Osteoblast (primary cell): ENCODE data around the gene BIN1. TPM values are rescaled to one million over a fixed set of nuclear protein-coding genes. Genes with fewer than 3 reads are reported as not detected.

Experiments
- DNase-seq: peaks from one replicate; pipeline ENCODE4 v3.0.0; 2011; ENCODE audit warnings: low spot score, mixed read lengths; ENCODE audit not compliant: insufficient read length; ENCODE audit errors: missing footprints
- H2AFZ ChIP-seq: 2 replicates; pipeline ENCODE4 v1.6.0; 2011; ENCODE audit warnings: mild to moderate bottlenecking, low read length
- H3K27ac ChIP-seq: 2 replicates; pipeline ENCODE4 v1.5.1; 2011; ENCODE audit warnings: mild to moderate bottlenecking, low read depth, low read length, moderate library complexity
- H3K27me3 ChIP-seq: 2 replicates; pipeline ENCODE4 v1.6.0; 2012; ENCODE audit warnings: mild to moderate bottlenecking, control low read depth, inconsistent platforms, low read length, moderate library complexity; ENCODE audit not compliant: insufficient read depth
- H3K36me3 ChIP-seq: 2 replicates; pipeline ENCODE4 v1.5.1; 2011; ENCODE audit warnings: mild to moderate bottlenecking, low read length, control low read depth, moderate library complexity; ENCODE audit not compliant: insufficient read depth
- H3K4me1 ChIP-seq: 2 replicates; pipeline ENCODE4 v1.5.1; 2011; ENCODE audit warnings: mild to moderate bottlenecking, low read length, control low read depth, moderate library complexity; ENCODE audit not compliant: insufficient read depth
- H3K4me2 ChIP-seq: 2 replicates; pipeline ENCODE4 v1.6.0; 2011; ENCODE audit warnings: mild to moderate bottlenecking, low read length; ENCODE audit not compliant: insufficient read depth
- H3K4me3 ChIP-seq: fragments of 200-600 bp; sonication (generic); 3 replicates; pipeline ENCODE4 v1.5.1; 2012; ENCODE audit warnings: mild to moderate bottlenecking, low read length, inconsistent platforms; ENCODE audit not compliant: insufficient read depth
- H3K79me2 ChIP-seq: 2 replicates; pipeline ENCODE4 v1.6.0; 2012; ENCODE audit warnings: mild to moderate bottlenecking, low read length, control low read depth, inconsistent platforms; ENCODE audit not compliant: insufficient read depth
- H3K9me3 ChIP-seq: 2 replicates; pipeline ENCODE4 v1.5.1; 2011; ENCODE audit warnings: low read depth, low read length, control low read depth
- H4K20me1 ChIP-seq: 2 replicates; pipeline ENCODE4 v1.6.0; 2012; ENCODE audit warnings: mild to moderate bottlenecking, low read length, control low read depth; ENCODE audit not compliant: insufficient read depth
- small RNA-seq: library from RNA; depleted of rRNA; stranded (forward); fragments of <200 nt; gene quantifications from one replicate; pipeline ENCODE3, GENCODE V24; 2012
- total RNA-seq: library from RNA; depleted of rRNA; stranded (reverse); fragments of >200 nt; gene quantifications from 2 replicates; pipeline ENCODE4 v1.2.3, GENCODE V29; 2012
- TF ChIP-seq, protein P1 (sequence below): IDR thresholded peaks from 2 replicates; pipeline ENCODE4 v1.5.1; 2011; ENCODE audit warnings: mild to moderate bottlenecking, low read depth, low read length, moderate library complexity; ENCODE audit errors: extremely low read depth

BIN1 gene
- total RNA-seq, 1 donor, result 85.4 TPM

DNA sequence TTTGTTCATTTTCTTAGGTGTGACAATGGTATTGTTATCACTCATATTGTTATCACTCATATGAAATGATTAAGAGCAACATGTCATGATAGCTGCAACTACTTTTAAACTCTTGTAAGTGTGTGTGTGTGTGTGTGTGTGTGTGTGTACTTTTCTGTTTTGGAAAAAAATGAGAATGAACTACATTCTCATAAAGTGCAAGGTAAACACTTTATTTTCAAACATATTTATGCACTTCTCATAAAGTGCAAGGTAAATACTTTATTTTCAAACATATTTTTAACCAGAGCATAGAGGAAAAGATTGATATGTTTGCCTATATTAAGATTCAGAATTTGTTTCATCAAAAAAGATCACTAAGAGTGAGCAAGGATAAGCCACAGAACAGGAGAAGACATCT is 108.5 kb downstream of the BIN1 start:
- H4K20me1 ChIP-seq, result no peaks in the 10 kb centered on the region
- no peaks in the 10 kb centered on the region for H3K9me3 ChIP-seq
- H3K36me3 ChIP-seq, result no peaks in the 10 kb centered on the region
- peaks cover 6% of the 10 kb centered on the region for H3K27me3 ChIP-seq
- TF ChIP-seq, protein P1, sequence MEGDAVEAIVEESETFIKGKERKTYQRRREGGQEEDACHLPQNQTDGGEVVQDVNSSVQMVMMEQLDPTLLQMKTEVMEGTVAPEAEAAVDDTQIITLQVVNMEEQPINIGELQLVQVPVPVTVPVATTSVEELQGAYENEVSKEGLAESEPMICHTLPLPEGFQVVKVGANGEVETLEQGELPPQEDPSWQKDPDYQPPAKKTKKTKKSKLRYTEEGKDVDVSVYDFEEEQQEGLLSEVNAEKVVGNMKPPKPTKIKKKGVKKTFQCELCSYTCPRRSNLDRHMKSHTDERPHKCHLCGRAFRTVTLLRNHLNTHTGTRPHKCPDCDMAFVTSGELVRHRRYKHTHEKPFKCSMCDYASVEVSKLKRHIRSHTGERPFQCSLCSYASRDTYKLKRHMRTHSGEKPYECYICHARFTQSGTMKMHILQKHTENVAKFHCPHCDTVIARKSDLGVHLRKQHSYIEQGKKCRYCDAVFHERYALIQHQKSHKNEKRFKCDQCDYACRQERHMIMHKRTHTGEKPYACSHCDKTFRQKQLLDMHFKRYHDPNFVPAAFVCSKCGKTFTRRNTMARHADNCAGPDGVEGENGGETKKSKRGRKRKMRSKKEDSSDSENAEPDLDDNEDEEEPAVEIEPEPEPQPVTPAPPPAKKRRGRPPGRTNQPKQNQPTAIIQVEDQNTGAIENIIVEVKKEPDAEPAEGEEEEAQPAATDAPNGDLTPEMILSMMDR, result no peak
- no peak overlapping the region for H2AFZ ChIP-seq
- no peaks in the 10 kb centered on the region for H3K79me2 ChIP-seq
- H3K4me2 ChIP-seq, result no peak overlapping the region
- no peak overlapping the region for H3K4me3 ChIP-seq
- no peak overlapping the region for H3K27ac ChIP-seq
- no peaks in the 10 kb centered on the region for H3K4me1 ChIP-seq
- no peak for DNase-seq

Small RNA genes within 50 kb of the gene (small RNA-seq; reads per million reads assigned to genes)
- not detected for gene RNU7-182P

Other genes with a start within 250 kb of the BIN1 start
- gene TEX51, start 208.3 kb downstream of the BIN1 start, total RNA-seq, result not detected in 2 replicates
- 2.2 and 2.4 TPM in 2 replicates for gene CYP27C1, start 113.1 kb upstream of the BIN1 start, total RNA-seq
- 43.1 and 43.9 TPM in 2 replicates for gene ERCC3, start 187.0 kb upstream of the BIN1 start, total RNA-seq